Measurements from ENCODE around the gene PP2D1.

GRCh38 chr3:20039466-20039764 is 27.4 kb upstream of the PP2D1 start:
- TF ChIP-seq CTCF (IDR thresholded peaks at IDR 0.05) (no peak), EP300 (IDR thresholded peaks at IDR 0.05) (no peak), POLR2A (IDR thresholded peaks at IDR 0.05) (no peak)

Measured in tibial nerve (tissue), 4 donors.